ENCODE data around the gene ASB13. TPM values are rescaled to one million over a fixed set of nuclear protein-coding genes. Genes with fewer than 3 reads are reported as not detected.

The ASB13 gene
- total RNA-seq, 1 experiment from 2014 or later = 13.8 TPM

DNA sequence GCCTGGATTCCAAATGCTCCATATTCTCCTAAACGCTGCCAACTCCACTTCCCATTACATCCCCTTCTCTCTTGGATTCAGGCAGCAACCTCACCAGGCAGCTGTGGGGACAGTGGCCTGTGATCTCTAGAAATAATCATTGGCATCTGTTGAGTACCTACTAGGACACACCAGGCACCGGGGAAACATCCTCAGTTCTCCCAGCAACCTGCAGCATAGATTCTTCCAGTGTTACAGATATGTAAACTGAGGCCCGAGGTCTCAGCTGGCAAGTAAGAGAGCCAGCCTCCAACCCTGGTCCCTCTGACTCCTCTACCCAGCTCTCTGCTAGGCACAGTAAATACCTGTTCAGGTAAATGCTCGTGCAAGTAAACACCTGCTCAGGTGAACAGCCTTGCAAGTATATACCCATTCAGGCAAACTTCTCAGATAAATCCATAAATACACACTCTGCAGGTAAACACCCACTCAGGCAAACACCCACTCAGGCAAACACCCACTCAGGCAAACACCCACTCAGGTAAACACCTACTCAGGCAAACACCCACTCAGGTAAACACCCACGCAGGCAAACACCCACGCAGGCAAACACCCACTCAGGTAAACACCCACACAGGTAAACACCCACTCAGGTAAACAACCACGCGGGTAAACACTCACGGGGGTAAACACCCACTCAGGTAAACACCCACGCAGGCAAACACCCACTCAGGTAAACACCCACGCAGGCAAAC is 18.7 kb downstream of the ASB13 start:
- Histone ChIP-seq H3K23me2 (ENCODE audit: insufficient read length, low read depth, low read length, poor library complexity, severe bottlenecking) (no peaks in the 10 kb centered on the region), H2BK12ac (ENCODE audit: insufficient read length, low read depth, low read length) (no peak overlapping the region), H3K9ac (ENCODE audit: extremely low read depth, insufficient read length, low read length) (no peak overlapping the region), H2BK5ac (ENCODE audit: insufficient read length, low read length) (no peak overlapping the region), H4K5ac (ENCODE audit: insufficient read length, low read depth, low read length) (no peak overlapping the region), H3K27ac (ENCODE audit: insufficient read length, low read depth, low read length) (no peak overlapping the region), H3K14ac (ENCODE audit: insufficient read depth, low read length) (no peak overlapping the region), H3T11ph (ENCODE audit: low read length) (no peak overlapping the region), H4K8ac (replicated peaks; ENCODE audit: insufficient read length, low read depth, low read length) (no peak overlapping the region), H4K20me1 (ENCODE audit: control insufficient read depth, insufficient read depth, insufficient read length) (no peaks in the 10 kb centered on the region), H3K4me2 (ENCODE audit: insufficient read depth, insufficient read length, low read length) (no peak overlapping the region), H3K79me1 (ENCODE audit: insufficient read depth, low read depth, low read length, poor library complexity, severe bottlenecking) (no peaks in the 10 kb centered on the region), H2AFZ (ENCODE audit: low read length) (no peak overlapping the region), H2BK120ac (ENCODE audit: low read depth, low read length, poor library complexity, severe bottlenecking) (no peak overlapping the region), H2BK15ac (ENCODE audit: low read depth, low read length) (no peak overlapping the region), H2BK20ac (ENCODE audit: low read depth, low read length, poor library complexity, severe bottlenecking) (no peak overlapping the region), H3K18ac (ENCODE audit: insufficient read length, low read depth, low read length) (no peak overlapping the region), H3K56ac (ENCODE audit: insufficient read length, low read depth, low read length) (no peak overlapping the region), H3K27me3 (ENCODE audit: insufficient read depth, low read length) (no peaks in the 10 kb centered on the region), H3K79me2 (ENCODE audit: insufficient read depth, low read length) (no peaks in the 10 kb centered on the region), H3K4ac (ENCODE audit: low read depth, low read length) (no peak overlapping the region), H3K4me1 (ENCODE audit: insufficient read depth, low read length) (no peaks in the 10 kb centered on the region), H3K23ac (ENCODE audit: insufficient read length, low read depth, low read length) (no peak overlapping the region), H3K9me3 (ENCODE audit: control insufficient read depth, low read depth, low read length) (no peaks in the 10 kb centered on the region), H4K91ac (ENCODE audit: insufficient read length, low read depth, low read length) (no peak overlapping the region), H2AK5ac (ENCODE audit: insufficient read length, low read length) (no peak overlapping the region)
- Mint-ChIP-seq H3K27ac (no peak overlapping the region), H3K27me3 (ENCODE audit: low read depth) (no peaks in the 10 kb centered on the region), H3K4me1 (peaks cover 5 to 7% of the 10 kb centered on the region in 2 experiments), H3K4me3 (no peak overlapping the region), H3K36me3 (ENCODE audit: insufficient read depth in 1 of 3, low read depth in 3 of 3) (peaks cover 23 to 49% (median 35%) of the 10 kb centered on the region in 3 experiments; a peak in 6 of 7 replicates), H3K9me3 (no peaks in the 10 kb centered on the region; a peak in 1 of 5 replicates)
- DNase-seq = no peak
- no peak for TF ChIP-seq CTCF (conservative IDR thresholded peaks at IDR 0.05)
- WGBS (ENCODE audit: extremely low coverage, insufficient read length, low lambda C conversion rate) = no CpG with 5 or more reads among the region's 11 CpGs
